GM12865 (cell line): ENCODE results near the gene NAT14.
"Not testable (repeated sequence)": the region's sequence is repeated elsewhere in the genome, so short reads cannot be mapped to it uniquely, and the experiment has no call there.

Experiments used
- DNase-seq: peaks from one replicate; pipeline ENCODE4 v3.0.0; 2010; ENCODE audit warnings: low read depth
- H3K4me3 ChIP-seq: 2 replicates; pipeline ENCODE4 v1.5.1; 2011; ENCODE audit warnings: mild to moderate bottlenecking, low read depth, low read length, control low read depth
- TF ChIP-seq, protein P1 (sequence below): IDR thresholded peaks from 2 replicates; pipeline ENCODE4 v1.5.1; 2011; ENCODE audit warnings: low read length, control low read depth, low read depth, inconsistent platforms; ENCODE audit not compliant: insufficient read depth; ENCODE audit errors: missing control alignments

NAT14 gene

GRCh38 chr19:55447421-55448174 lies 37.4 kb upstream of the NAT14 start:
- H3K4me3 ChIP-seq, result no peak overlapping the region
- DNase-seq, result no peak
- TF ChIP-seq, protein P1, sequence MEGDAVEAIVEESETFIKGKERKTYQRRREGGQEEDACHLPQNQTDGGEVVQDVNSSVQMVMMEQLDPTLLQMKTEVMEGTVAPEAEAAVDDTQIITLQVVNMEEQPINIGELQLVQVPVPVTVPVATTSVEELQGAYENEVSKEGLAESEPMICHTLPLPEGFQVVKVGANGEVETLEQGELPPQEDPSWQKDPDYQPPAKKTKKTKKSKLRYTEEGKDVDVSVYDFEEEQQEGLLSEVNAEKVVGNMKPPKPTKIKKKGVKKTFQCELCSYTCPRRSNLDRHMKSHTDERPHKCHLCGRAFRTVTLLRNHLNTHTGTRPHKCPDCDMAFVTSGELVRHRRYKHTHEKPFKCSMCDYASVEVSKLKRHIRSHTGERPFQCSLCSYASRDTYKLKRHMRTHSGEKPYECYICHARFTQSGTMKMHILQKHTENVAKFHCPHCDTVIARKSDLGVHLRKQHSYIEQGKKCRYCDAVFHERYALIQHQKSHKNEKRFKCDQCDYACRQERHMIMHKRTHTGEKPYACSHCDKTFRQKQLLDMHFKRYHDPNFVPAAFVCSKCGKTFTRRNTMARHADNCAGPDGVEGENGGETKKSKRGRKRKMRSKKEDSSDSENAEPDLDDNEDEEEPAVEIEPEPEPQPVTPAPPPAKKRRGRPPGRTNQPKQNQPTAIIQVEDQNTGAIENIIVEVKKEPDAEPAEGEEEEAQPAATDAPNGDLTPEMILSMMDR, result no peak

DNA sequence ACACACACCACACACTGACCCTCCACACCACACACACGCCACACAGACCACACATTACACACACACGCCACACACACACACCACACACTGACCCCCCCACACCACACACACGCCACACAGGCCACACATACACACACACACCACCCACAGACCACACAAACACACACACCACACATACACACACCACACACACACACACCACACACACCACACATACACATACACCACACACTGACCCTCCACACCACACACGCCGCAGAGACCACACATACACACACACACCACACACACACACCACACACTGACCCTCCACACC lies 36.9 kb upstream of the NAT14 start:
- not testable (repeated sequence) for H3K4me3 ChIP-seq, DNase-seq

DNA sequence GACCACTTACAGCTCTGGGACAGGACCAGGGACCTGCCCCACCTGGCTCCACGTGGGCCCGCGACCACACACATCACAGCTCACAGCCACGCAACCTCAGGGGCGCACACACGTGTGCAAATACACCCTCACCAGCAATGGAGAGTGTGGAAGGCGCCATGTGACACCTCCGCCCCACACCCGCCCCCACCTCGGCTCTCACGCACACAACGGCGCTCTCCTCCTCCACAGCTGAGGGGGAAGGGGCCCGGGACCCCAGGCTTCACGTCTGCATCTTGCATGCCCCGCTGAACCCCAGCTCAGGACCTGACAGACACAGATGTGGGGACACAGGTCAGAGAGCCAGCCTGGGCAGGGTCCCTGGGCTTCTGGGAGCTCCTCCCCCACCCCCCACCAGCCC lies 35.5 kb upstream of the NAT14 start:
- no peak for DNase-seq
- TF ChIP-seq, protein P1, result no peak

DNA sequence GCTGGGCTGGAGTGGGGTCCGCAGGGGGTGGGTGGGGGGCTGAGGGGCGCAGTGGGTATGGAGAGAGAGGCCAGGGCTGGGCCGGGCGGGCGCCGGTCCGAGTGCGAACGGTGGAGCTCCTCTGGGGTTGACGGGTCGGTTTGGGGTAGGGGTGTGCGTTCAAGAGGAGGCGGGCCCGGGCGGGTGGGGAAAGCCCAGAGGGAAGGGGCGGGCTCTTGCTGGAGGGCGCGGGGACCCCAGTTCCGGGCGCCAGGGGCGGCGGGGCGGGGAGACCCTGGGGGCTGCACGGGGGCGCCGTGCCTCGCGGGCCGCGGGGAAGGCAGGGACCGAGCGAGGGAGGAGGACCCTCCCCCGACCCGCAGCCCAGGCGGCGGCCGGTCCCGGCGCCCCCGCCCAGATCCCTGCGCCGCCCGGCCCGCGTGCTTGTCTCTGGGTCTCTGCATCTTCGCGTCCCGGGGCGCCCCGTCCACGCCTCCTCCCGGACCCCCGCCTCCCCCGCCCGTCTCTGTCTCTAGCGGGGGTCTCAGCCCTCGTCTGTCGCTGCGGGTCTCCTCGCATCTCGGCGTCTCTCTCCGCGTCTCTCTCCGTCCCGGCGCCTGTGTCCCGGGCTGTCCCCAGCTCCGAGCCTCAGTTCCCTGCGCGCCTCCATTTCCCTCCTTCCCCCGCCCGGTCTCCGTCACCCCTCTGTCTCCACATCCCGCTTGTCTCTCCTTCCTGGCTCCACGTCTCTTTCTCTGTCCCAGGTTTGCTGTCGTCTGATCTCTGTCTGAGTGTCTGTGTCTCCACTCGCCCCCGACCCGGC lies 33.6 kb upstream of the NAT14 start:
- no peak for DNase-seq
- TF ChIP-seq, protein P1, result no peak
- H3K4me3 ChIP-seq, result no peak overlapping the region

More for the DNA sequence above, 35.5 kb upstream of the NAT14 start:
- no peak overlapping the region for H3K4me3 ChIP-seq

GRCh38 chr19:55451965-55452748 lies 32.8 kb upstream of the NAT14 start:
- no peak for DNase-seq
- H3K4me3 ChIP-seq, result no peak overlapping the region

DNA sequence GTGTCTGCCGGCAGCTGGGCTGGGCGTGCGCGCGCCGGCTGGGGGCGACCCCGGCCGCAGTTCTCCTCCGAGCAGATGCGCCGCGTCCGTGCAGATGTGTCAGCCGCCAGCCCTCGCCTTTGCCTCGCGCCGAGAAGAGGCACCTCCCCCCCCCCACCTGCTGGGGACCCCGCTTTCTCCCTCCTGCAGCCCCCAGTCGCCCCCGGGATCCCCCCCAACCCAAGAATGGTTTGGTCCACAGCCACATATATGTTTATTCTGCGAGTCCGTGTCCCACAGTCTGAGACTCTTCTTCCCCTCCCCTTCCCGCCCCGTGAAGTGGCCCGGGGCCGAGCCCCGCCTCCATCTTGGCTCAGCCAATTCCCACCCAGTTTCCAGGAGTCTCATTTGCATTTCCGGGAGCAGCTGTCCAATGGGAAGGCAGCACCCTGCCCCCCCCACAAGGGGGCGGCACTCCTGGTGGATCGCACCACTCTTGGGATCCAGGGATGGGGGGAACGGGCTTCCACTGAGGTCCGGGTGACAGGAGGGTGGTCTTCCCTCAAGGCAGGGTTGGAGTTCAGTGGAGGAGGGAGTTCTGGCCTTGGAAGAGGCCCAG lies 32.1 kb upstream of the NAT14 start:
- TF ChIP-seq, protein P1, result no peak
- H3K4me3 ChIP-seq, result no peak overlapping the region
- DNase-seq, result peak; percentile 31

More at GRCh38 chr19:55451965-55452748, 32.8 kb upstream of the NAT14 start:
- TF ChIP-seq, protein P1, result no peak
